Cardiac fibroblast (primary cell): ENCODE results near the gene COQ8A.

Experiments
- DNase-seq, 2 donors: peaks; one replicate each; pipeline versions ENCODE4 v3.0.0 to v3.0.0-alpha.2; 2010; ENCODE audit warnings: low read depth in 2 of 2
- H3K4me3 ChIP-seq, 2 donors: replicated peaks in 1 of 2; 1 replicate in 1 of 2; 2 replicates in 1 of 2; pipeline ENCODE4 v1.5.1; 2011; ENCODE audit warnings: low read depth in 2 of 2, low read length in 2 of 2, mild to moderate bottlenecking in 2 of 2, moderate library complexity in 1 of 2
- CTCF ChIP-seq: IDR thresholded peaks from one replicate; pipeline ENCODE4 v1.5.1; 2011; ENCODE audit warnings: low read depth, mild to moderate bottlenecking, low read length, inconsistent platforms

COQ8A gene

GRCh38 chr1:226988334-226988666 lies 48.2 kb downstream of the COQ8A start:
- no peak for TF ChIP-seq CTCF
- DNase-seq, result no peak
- no peak overlapping the region for H3K4me3 ChIP-seq

DNA sequence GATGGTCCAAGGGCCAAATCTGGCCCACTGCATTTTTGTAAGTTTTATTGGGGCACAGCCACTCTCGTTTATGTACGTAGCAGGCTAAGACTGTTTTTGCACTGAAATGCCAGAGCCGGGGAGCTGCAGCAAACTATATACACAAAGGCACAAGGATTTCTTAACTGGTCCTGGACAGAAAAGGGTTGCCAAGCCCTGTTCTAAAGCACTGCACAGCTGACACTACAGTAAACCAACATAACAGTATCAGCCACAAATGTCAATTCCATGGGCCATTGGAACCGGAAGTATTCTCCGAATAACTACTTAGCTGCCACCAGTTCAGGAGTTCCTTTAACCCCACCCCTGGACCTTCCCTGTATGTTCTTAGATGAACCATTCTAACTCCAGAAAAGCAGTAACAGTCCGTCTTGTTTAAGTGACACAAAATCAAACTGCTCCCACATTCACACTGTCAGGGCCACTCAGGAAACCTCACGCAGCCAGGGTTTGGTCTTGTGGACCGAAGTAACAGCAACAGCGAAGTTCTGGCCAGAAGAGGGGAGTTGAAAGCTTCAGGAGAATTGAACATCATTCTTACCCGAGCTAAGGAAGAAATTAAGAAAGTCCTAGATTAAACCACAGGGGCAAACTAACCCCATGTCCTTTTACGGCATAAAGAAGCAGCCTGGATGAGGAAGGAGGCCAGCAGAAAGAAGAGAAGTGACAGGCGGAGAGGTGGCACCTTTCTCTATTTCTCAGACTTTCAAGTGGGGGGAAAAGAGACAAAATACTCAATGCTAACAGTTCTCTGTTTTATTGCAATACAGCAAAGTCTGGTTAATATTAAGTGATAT lies 49.2 kb downstream of the COQ8A start:
- DNase-seq, result no peak
- H3K4me3 ChIP-seq, result no peak overlapping the region
- no peak for TF ChIP-seq CTCF

GRCh38 chr1:226990133-226990716 lies 50.1 kb downstream of the COQ8A start:
- DNase-seq, result peak in 1 of 2 donors; percentile 42
- no peak overlapping the region for H3K4me3 ChIP-seq
- no peak for TF ChIP-seq CTCF

DNA sequence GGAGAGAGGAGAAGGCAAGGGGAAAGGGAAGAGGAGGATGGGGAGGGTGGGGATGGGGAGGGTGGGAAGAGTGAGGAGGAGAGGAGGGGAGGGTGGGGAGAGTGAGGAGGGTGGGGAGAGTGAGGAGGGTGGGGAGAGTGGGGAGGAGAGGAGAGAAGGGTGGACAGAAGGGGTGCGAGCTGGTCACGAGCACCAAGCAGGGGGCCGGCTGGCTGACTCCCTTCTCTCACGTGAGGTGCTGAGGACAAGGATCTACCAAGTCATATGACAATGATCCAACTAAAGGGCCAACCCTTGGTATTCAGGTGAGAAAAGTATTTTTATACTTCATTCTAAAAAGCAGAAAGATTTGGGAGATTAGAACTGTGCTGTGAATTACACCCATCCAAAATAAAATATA lies 51.8 kb downstream of the COQ8A start:
- H3K4me3 ChIP-seq, result no peak overlapping the region
- no peak for TF ChIP-seq CTCF
- no peak for DNase-seq

GRCh38 chr1:226993814-226994585 lies 53.9 kb downstream of the COQ8A start:
- TF ChIP-seq CTCF, result no peak
- H3K4me3 ChIP-seq, result no peak overlapping the region
- no peak for DNase-seq

DNA sequence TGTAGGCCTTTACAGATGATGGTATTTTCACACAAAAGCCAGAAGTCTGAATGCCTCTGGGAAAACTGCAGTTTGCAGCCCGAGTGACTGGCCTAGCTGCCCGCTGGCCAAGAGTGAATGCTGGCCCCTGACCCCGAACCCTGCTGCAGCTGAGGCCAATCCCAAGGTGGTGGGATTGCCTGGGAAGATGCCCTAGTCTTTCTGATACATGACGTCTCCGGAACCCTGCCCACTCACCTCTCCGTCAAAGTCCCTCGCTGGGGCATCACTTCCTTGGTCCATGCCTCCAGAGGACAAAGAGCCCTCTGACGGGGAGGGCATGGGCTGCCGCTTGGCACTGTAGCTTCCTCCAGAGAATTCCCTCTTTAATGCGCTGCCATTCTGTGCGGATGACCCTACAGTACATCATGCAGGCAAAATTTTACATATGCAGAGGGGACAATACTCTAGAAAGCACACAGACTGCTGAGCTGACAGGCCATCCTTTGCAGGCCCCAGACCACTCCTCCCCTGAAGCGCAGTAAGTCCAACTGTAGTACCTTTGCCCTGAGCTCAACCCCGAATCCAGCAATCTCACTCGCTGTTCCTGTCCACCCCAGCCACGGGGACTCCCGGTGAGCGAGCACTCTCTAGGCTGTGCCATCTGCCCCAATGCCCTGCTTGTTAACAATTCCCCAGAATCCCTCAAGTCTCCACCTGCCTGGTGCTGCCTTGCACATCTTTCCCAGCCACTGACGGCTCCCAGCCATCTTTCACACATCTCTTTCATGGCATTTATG lies 54.7 kb downstream of the COQ8A start:
- no peak for DNase-seq
- TF ChIP-seq CTCF, result no peak
- no peak overlapping the region for H3K4me3 ChIP-seq
